NT2/D1 (cell line): ENCODE data around the gene SLC6A18.

Source experiments
- DNase-seq: peaks from one replicate; pipeline ENCODE4 v3.0.0-alpha.2; 2011; ENCODE audit warnings: low read depth, low spot score
- H3K27me3 ChIP-seq: 2 replicates; pipeline ENCODE4 v1.6.0; 2011; ENCODE audit warnings: mild to moderate bottlenecking; ENCODE audit not compliant: insufficient read length, insufficient read depth
- H3K36me3 ChIP-seq: 2 replicates; pipeline ENCODE4 v1.6.1; 2011; ENCODE audit warnings: mild to moderate bottlenecking, low read length, mixed read lengths; ENCODE audit not compliant: insufficient read depth, insufficient read length
- H3K4me1 ChIP-seq: 2 replicates; pipeline ENCODE4 v1.5.1; 2011; ENCODE audit not compliant: insufficient read depth, insufficient read length
- H3K4me3 ChIP-seq: 2 replicates; pipeline ENCODE4 v1.5.1; 2011; ENCODE audit warnings: low read depth; ENCODE audit not compliant: insufficient read length
- H3K9ac ChIP-seq: 2 replicates; pipeline ENCODE4 v1.6.0; 2011; ENCODE audit warnings: low read depth; ENCODE audit not compliant: insufficient read length
- H3K9me3 ChIP-seq: 2 replicates; pipeline ENCODE4 v1.5.1; 2011; ENCODE audit warnings: mild to moderate bottlenecking, low read length; ENCODE audit not compliant: insufficient read depth
- SUZ12 ChIP-seq: IDR thresholded peaks from 2 replicates; pipeline ENCODE4 v1.6.1; 2011; ENCODE audit not compliant: insufficient read length, insufficient read depth; ENCODE audit errors: extremely low read depth
- YY1 ChIP-seq: IDR thresholded peaks from 2 replicates; pipeline ENCODE4 v1.6.1; 2011; ENCODE audit not compliant: insufficient read length, insufficient read depth
- ZNF274 ChIP-seq: IDR thresholded peaks from 2 replicates; pipeline ENCODE4 v1.6.1; 2011; ENCODE audit warnings: mild to moderate bottlenecking, low read depth, low read length

The SLC6A18 gene

DNA sequence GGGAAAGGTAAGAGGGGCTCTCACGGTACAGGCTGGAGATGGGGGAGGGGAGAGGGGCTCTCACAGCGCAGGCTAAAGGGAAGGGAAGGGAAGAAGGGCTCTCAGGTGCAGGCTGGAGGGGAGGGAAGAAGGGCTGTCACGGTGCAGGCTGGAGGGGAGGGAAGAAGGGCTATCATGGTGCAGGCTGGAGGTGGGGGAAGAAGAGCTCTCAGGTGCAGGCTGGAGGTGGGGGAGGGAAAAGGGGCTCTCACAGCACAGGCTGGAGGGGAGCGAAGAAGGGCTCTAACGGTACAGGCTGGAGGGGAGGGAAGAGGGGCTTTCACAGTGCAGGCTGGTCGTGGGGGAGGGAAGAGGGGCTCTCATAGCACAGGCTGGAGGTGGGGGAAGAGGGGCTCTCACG, 4.6 kb downstream of the SLC6A18 start:
- Histone ChIP-seq H3K4me3 (no peak overlapping the region), H3K36me3 (no peaks in the 10 kb centered on the region), H3K27me3 (no peaks in the 10 kb centered on the region), H3K4me1 (peaks cover 8% of the 10 kb centered on the region), H3K9ac (no peak overlapping the region), H3K9me3 (no peaks in the 10 kb centered on the region)
- DNase-seq: no peak
- TF ChIP-seq YY1: no peak

DNA sequence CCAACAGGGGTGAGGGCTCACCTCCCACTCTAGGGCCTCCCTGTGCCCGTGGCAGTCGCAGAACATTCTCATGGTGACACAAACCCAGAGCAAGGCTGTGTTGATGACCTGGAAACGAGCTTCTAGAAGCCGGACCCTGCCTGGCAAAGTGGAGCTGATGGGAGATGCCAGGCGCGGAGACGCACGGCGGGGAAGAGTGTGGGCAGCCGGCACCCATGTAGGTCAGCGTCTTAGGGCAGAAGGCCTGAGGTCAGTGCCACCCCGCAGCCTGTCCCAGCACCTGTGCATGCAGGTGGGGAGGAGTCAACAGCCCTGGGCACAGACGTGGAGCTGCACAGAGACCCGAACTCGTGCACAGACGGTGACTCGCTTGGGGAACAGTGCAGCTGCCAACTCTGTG, 5.4 kb downstream of the SLC6A18 start:
- Histone ChIP-seq H3K27me3 (no peaks in the 10 kb centered on the region), H3K36me3 (no peaks in the 10 kb centered on the region), H3K9me3 (peaks cover 3% of the 10 kb centered on the region), H3K9ac (no peak overlapping the region), H3K4me3 (no peak overlapping the region), H3K4me1 (peaks cover 8% of the 10 kb centered on the region)
- TF ChIP-seq ZNF274 (no peak), SUZ12 (no peak), YY1 (no peak)
- no peak for DNase-seq

DNA sequence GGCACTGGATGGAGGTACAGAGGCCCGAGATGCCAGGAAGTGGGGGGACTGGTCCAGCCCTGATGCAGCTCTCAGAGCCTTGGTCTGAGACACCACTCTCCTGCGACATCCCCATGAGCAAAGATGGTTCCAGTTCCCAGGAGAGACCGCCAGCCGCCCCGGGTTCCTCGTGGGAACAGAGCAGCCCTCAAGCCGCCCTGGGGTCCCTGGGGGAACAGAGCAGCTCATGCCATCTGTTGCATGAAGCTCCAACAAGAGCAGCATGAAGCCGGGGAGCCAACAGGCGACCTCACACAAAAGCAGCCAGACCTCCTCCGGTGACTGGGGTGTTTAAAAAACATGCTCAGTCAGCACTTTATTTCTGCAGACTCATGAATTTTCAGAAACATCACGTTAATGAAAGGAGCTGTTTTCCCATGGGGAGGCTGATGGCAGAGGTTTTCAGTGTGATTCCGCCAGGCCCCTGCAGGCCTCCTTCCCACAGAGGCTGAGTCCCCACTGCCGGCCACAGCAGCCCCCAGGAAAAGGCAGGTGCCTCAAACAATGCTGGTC, 6.2 kb downstream of the SLC6A18 start:
- no peak for TF ChIP-seq YY1
- TF ChIP-seq SUZ12: no peak
- TF ChIP-seq ZNF274: no peak

DNA sequence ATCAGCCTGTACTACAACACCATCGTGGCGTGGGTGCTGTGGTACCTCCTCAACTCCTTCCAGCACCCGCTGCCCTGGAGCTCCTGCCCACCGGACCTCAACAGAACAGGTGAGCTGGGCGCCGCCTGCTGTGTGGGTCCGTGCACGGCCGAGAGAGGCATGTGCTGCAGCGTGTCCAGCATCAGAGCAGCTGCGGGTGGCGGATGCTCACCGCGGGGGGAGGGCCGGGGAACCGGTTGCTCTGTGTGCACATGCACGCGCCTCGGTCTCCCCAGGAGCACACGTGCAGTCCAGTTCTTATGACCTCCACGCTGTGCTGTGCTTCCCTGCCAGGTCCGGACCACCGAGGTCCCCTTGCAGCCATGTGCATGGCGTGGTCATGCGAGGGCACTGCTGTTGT, 7.6 kb downstream of the SLC6A18 start:
- H3K4me1 ChIP-seq: peaks cover 8% of the 10 kb centered on the region
- H3K4me3 ChIP-seq: no peak overlapping the region
- no peaks in the 10 kb centered on the region for H3K36me3 ChIP-seq
- H3K27me3 ChIP-seq: no peaks in the 10 kb centered on the region
- TF ChIP-seq ZNF274 (no peak), YY1 (no peak), SUZ12 (no peak)
- no peak for DNase-seq
- H3K9me3 ChIP-seq: peaks cover 5% of the 10 kb centered on the region
- no peak overlapping the region for H3K9ac ChIP-seq

More for the DNA sequence above, 6.2 kb downstream of the SLC6A18 start:
- no peaks in the 10 kb centered on the region for H3K27me3 ChIP-seq
- peaks cover 8% of the 10 kb centered on the region for H3K4me1 ChIP-seq
- H3K4me3 ChIP-seq: no peak overlapping the region
- peaks cover 5% of the 10 kb centered on the region for H3K9me3 ChIP-seq
- no peaks in the 10 kb centered on the region for H3K36me3 ChIP-seq
- no peak overlapping the region for H3K9ac ChIP-seq
- DNase-seq: no peak

DNA sequence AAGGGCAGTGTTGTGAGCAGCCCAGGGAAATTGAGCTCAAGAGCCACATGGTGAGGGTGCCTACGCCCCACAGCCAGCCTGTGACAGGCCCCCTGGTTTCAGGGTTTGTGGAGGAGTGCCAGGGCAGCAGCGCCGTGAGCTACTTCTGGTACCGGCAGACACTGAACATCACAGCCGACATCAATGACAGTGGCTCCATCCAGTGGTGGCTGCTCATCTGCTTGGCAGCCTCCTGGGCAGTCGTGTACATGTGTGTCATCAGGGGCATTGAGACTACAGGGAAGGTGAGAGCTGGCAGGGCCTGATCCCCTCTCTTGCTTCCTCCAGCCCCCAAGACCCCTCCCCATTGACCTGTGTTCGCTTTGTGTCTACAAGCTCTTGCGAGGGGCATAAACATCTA, 10.2 kb downstream of the SLC6A18 start:
- Histone ChIP-seq H3K36me3 (no peaks in the 10 kb centered on the region), H3K4me1 (peaks cover 3% of the 10 kb centered on the region), H3K27me3 (no peaks in the 10 kb centered on the region), H3K9ac (no peak overlapping the region), H3K4me3 (no peak overlapping the region), H3K9me3 (peaks cover 5% of the 10 kb centered on the region)
- no peak for DNase-seq
- TF ChIP-seq SUZ12 (no peak), YY1 (no peak), ZNF274 (no peak)

DNA sequence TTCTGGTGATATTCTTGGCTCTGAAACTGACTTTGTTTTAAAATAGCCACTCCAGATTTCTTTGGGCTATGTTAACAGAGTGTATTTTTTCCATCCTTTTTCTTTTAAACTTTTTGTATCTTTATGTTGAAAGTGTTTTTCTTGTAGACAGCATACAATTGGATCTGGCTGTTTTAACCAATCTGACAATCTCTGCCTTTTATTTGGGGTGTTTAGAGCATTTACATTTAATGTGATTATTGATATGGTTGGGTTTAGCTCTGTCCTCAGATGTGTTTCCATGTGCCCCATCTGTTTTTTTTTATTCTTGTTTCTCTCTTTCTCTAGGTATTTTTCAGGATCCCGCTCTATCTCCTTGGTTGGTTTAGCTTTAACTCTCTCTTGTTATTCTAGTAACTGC, 10.7 kb downstream of the SLC6A18 start:
- TF ChIP-seq YY1: no peak
- no peak for TF ChIP-seq SUZ12
- TF ChIP-seq ZNF274: no peak
- no peak for DNase-seq
- H3K27me3 ChIP-seq: no peaks in the 10 kb centered on the region
- H3K9ac ChIP-seq: no peak overlapping the region
- H3K9me3 ChIP-seq: peaks cover 5% of the 10 kb centered on the region
- no peak overlapping the region for H3K4me3 ChIP-seq
- no peaks in the 10 kb centered on the region for H3K36me3 ChIP-seq
- H3K4me1 ChIP-seq: no peaks in the 10 kb centered on the region

DNA sequence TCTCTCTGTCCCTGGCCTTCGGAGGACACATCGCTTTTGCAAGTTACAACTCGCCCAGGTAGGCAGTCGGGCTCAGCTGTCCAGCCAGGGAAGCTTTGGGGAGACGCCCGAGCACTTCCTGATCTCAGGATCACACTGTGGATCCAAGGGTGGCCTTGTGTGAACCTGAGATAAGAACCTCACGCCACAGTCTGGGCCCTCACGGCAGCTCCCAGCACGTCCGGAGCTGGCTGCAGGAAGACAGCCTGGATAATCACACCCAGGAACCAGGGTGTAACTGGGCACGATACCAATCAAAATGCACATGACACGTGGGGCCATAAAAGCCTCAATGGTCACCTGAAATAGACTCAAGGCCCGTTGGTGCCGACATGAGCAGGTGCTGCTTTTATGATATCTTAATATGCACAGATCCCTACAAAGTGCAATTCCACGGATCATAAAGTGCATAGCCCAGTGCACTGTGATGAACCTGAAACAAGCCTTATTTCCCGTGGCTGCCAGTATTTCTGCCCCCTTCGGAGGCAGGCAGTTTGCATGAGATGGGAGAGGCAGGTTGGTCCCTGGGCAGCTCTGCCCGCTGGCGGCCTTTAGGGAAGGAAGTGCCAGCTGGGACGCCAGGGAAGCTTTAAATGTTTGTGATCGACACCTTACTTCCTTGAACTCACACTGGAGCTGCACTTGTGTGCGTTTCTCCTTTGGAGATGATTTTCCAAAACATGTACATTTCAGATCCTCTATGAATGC, 14.5 kb downstream of the SLC6A18 start:
- Histone ChIP-seq H3K27me3 (no peaks in the 10 kb centered on the region), H3K4me3 (no peak overlapping the region), H3K4me1 (peaks cover 4% of the 10 kb centered on the region), H3K9me3 (peaks cover 5% of the 10 kb centered on the region), H3K9ac (no peak overlapping the region), H3K36me3 (no peaks in the 10 kb centered on the region)
- no peak for DNase-seq
- TF ChIP-seq ZNF274 (no peak), SUZ12 (no peak), YY1 (no peak)
